OCI-M1 (cell line): Measurements from ENCODE around the gene HCRTR1.
A peak's percentile ranks its signal among the peaks of the same experiment; 100 is the strongest.

Source experiments
- DNase-seq: peaks from one replicate; lab custom pipeline; 2025; lab: John Stamatoyannopoulos, UW

Gene HCRTR1

DNA sequence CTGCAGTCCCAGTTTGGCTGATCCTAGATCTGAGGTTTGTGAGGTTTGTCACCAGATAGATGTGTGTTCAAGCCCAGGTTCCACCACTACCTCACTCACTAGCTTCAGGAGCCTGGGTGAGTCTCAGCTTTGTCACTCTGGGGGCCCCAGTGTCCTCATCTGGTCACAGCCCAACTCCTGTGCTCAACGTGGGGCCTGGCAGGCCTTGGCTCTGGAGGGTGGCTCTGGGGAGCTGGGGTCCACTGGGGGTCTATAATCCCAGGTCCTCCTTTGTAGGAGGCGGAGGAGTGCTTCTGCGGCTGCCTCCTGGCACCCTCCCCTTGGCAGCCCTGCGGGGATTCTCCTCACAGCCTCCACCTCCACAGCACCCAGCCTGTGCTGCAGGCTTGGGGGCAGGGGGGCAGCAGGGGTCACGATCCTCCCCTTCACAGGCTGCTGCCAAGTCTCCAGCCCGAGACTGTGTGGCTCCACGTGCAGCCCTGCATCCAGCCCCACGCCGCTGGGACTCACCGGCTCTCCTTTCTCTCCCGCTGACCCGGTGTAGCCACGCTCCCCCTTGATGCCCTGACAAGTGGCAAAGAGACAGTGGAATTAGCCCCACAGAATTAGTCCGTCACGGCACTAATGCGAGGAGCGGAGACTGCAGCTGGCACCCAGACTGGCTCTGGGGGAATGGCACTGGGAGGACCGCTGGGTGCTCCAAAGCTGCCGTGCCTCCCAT, 49.7 kb downstream of the HCRTR1 start:
- DNase-seq, result no peak

DNA sequence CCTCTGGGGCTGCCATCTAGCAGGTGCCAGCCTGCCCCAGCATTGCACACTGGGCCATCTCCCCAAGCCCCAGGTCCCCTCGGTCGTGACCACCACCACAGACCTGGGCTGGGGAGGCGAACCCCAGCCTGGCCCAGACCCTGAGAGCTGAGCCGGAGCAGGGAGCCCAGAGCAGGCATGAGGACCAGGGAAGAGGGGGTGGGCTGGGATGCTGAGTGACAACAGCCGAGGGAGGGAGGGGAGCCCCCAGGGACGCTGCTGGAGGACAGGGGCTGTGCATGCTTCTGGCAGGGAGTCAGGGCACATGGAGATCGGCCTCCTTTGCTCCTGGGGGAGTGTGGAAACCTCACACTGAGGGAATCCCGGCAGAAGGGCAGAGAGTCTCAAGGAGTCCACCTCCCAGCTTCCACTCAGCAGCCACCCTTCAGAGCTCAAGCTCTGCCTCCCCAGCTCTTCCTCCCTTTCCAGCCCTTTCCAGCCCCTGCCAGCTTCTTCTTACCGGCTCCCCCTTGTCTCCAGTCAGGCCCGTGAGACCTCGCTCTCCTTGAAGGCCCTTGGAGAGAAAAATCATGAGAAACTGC, 50.9 kb downstream of the HCRTR1 start:
- DNase-seq, result no peak

GRCh38 chr1:31669433-31669785, 51.9 kb downstream of the HCRTR1 start:
- DNase-seq, result no peak

- DNase-seq, result peak; percentile 29
Observed at GRCh38 chr1:31669786-31670592, 52.5 kb downstream of the HCRTR1 start.

GRCh38 chr1:31670593-31670964, 53.1 kb downstream of the HCRTR1 start:
- no peak for DNase-seq

DNA sequence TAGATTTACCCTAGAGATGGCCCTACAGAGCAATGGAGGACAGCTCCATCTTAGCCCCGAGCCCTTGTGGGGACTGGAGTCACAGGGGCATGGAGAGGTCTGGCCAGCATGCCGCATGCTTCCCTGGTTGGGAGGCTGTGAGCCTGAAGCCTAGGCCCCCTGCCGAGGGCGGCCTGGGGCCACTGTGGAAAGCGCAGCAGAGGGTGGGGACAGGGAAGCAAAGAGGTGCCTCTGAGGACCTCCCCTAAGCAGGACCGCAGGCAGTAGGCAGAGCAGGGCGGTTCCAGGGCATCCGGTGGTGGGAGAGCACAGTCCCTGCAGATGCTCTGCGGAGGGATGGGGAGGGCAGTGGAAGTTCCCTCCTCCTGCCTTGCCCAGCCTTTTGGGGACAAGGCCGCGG, 53.7 kb downstream of the HCRTR1 start:
- DNase-seq, result no peak

- no peak for DNase-seq
Observed at GRCh38 chr1:31671561-31672201, 54.2 kb downstream of the HCRTR1 start.

DNA sequence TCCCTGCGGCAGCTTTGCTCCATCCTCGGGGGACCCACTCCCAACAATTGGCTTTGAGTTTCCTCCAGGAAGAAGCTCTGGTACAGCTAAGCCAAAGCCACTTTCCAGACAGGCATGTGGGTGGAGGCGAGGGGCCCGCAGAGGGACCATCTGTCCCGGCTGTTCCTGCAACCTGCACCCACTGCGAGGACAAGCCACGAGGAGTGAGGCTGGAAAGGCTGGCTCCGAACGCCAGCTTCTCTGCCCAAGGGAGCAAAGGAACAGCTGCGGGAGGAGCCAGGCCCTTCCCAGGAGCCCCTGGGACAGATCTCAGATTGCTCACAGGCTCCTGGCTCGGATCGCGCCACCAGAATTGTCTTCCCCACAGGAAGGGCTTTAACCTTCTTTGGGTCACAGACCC, 55.5 kb downstream of the HCRTR1 start:
- DNase-seq, result no peak

- DNase-seq, result no peak
Observed at GRCh38 chr1:31673433-31673832, 55.9 kb downstream of the HCRTR1 start.

GRCh38 chr1:31674626-31675025, 57.1 kb downstream of the HCRTR1 start:
- DNase-seq, result no peak

DNA sequence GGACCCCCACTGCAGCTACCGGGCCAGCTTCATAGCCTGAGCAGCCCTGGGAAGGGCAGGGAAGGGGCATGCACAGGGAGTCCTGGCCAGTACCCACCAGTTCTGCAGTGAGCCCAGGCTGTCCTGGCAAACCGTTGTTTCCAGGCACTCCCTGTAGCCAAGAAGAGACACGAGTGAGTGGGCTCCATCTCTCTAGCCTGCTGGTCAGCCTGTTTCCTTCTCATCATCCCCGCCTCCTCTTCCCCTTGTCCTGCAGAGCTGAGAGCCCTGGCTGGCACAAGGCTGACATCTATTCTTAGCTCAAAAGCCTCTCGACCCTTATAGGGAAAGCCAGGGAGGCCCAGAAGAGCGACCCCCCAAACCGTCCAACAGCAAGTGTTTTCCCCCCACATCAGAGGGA, 57.7 kb downstream of the HCRTR1 start:
- no peak for DNase-seq

DNA sequence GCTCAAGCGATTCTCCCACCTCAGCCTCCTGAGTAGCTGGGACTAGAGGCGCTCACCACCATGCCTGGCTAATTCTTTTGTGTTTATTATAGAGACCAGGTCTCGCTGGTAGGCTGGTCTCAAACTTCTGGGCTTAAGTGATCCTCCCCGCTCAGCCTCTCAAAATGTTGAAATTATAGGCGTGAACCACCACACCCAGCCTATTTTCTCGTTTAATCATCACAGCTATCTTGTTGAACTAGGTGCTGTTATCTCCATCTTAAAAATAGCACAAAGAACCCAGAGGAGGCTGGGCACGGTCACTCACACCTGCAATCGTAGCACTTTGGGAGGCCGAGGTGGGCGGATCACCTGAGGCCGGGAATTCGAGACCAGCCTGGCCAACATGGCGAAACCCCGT, 58.3 kb downstream of the HCRTR1 start:
- DNase-seq, result no peak
